ENCODE results near the gene CEP20.

DNA sequence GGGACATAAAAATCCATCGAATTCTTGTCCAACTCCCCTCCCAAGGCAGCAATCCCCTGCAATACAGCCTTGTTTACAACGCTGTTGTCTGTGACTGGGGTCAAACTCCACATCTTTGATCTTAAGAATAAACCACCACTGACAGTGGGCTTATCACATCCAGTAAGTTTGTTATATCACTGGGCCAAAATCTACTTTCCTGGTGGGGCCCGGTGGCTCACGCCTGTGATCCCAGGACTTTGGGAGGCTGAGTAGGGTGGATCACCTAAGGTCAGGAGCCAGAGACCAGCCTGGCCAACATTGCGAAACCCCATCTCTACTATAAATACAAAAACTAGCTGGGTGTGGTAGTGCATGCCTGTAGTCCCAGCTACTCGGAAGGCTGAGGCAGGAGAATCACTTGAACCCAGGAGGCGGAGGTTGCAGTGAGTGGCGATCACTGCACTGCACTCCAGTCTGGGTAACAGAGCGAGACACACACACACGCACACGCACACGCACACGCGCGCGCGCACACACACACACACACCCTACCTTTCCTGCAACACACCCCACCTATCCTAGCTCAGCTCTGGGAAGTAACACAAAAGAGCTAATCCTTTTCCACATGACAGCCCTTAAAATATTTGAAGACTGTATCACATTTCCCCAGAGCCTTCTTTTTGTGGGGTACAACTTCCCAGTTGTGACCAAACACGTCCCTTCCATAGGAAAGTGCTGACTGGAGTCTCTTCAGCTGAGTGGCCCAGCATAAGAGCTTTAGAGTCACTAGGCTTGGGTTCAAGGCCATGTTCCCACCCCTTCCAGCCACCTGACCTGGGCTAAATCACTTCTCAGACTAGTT, 40.1 kb upstream of the CEP20 start:
- TF ChIP-seq, protein P1, sequence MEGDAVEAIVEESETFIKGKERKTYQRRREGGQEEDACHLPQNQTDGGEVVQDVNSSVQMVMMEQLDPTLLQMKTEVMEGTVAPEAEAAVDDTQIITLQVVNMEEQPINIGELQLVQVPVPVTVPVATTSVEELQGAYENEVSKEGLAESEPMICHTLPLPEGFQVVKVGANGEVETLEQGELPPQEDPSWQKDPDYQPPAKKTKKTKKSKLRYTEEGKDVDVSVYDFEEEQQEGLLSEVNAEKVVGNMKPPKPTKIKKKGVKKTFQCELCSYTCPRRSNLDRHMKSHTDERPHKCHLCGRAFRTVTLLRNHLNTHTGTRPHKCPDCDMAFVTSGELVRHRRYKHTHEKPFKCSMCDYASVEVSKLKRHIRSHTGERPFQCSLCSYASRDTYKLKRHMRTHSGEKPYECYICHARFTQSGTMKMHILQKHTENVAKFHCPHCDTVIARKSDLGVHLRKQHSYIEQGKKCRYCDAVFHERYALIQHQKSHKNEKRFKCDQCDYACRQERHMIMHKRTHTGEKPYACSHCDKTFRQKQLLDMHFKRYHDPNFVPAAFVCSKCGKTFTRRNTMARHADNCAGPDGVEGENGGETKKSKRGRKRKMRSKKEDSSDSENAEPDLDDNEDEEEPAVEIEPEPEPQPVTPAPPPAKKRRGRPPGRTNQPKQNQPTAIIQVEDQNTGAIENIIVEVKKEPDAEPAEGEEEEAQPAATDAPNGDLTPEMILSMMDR (IDR thresholded peaks at IDR 0.05) = no peak
- no peak for TF ChIP-seq POLR2A (IDR thresholded peaks at IDR 0.05)
